NCI-H1417 (cell line): ENCODE data around the gene NCOA3.

Experiments
- DNase-seq, 3 experiments: peaks; one replicate each; lab custom pipeline; 2025; lab: John Stamatoyannopoulos, UW

The NCOA3 gene

GRCh38 chr20:47666304-47666703 lies 164.6 kb downstream of the NCOA3 start:
- no peak for DNase-seq

- DNase-seq, result no peak
Measured at GRCh38 chr20:47667086-47667485, 165.4 kb downstream of the NCOA3 start.

GRCh38 chr20:47667531-47668312 lies 166.0 kb downstream of the NCOA3 start:
- no peak for DNase-seq

- no peak for DNase-seq
Measured at GRCh38 chr20:47668313-47669151, 166.8 kb downstream of the NCOA3 start.

- no peak for DNase-seq
Measured at GRCh38 chr20:47669152-47669425, 167.4 kb downstream of the NCOA3 start.

- DNase-seq, result no peak
Measured at GRCh38 chr20:47669489-47669888, 167.8 kb downstream of the NCOA3 start.

- DNase-seq, result no peak
Measured at GRCh38 chr20:47669927-47670890, 168.5 kb downstream of the NCOA3 start.

- no peak for DNase-seq
Measured at GRCh38 chr20:47670913-47671312, 169.2 kb downstream of the NCOA3 start.

- no peak for DNase-seq
Measured at GRCh38 chr20:47672166-47672565, 170.5 kb downstream of the NCOA3 start.

- DNase-seq, result no peak
Measured at GRCh38 chr20:47672886-47673670, 171.4 kb downstream of the NCOA3 start.

GRCh38 chr20:47673671-47673955 lies 171.9 kb downstream of the NCOA3 start:
- DNase-seq, result no peak

GRCh38 chr20:47674145-47674544 lies 172.5 kb downstream of the NCOA3 start:
- no peak for DNase-seq

GRCh38 chr20:47674686-47675085 lies 173.0 kb downstream of the NCOA3 start:
- DNase-seq, result no peak

- DNase-seq, result no peak
Measured at GRCh38 chr20:47675190-47676142, 173.8 kb downstream of the NCOA3 start.

GRCh38 chr20:47676219-47676721 lies 174.6 kb downstream of the NCOA3 start:
- no peak for DNase-seq

- no peak for DNase-seq
Measured at GRCh38 chr20:47676912-47677634, 175.4 kb downstream of the NCOA3 start.

GRCh38 chr20:47677635-47678453 lies 176.2 kb downstream of the NCOA3 start:
- DNase-seq, result peak; percentile 33 to 64 (median 63)

GRCh38 chr20:47678536-47678935 lies 176.8 kb downstream of the NCOA3 start:
- DNase-seq, result no peak

- no peak for DNase-seq
Measured at GRCh38 chr20:47679462-47679861, 177.8 kb downstream of the NCOA3 start.
